Mucosa of descending colon (tissue), 3 donors: ENCODE results near the gene TMC8. TPM values are rescaled to one million over a fixed set of nuclear protein-coding genes. Genes with fewer than 3 reads are reported as not detected.

Experiments
- ATAC-seq: fragments of 200-7000 bp; cut with Tn5 transposase; one replicate; pipeline ENCODE4 v1.9.1; 2020; ENCODE audit warnings: mild to moderate bottlenecking, moderate library complexity
- DNase-seq, 3 donors: peaks; one replicate each; pipeline ENCODE4 v3.0.0-alpha.2; 2020
- H3K36me3 ChIP-seq: fragments of 200-600 bp; one replicate; pipeline ENCODE4 v1.8.0; 2021; ENCODE audit warnings: low read depth, mild to moderate bottlenecking
- H3K4me1 ChIP-seq: fragments of 200-600 bp; one replicate; pipeline ENCODE4 v1.8.0; 2021; ENCODE audit warnings: low read depth, mild to moderate bottlenecking
- H3K4me3 ChIP-seq: fragments of 200-600 bp; one replicate; pipeline ENCODE4 v1.8.0; 2021; ENCODE audit warnings: mild to moderate bottlenecking
- H3K9me3 ChIP-seq: fragments of 200-600 bp; one replicate; pipeline ENCODE4 v1.8.0; 2021; ENCODE audit warnings: mild to moderate bottlenecking
- CTCF ChIP-seq: fragments of 200-600 bp; IDR thresholded peaks from one replicate; pipeline ENCODE4 v1.8.0; 2022; ENCODE audit warnings: antibody characterized with exemption, mild to moderate bottlenecking
- intact Hi-C, 2 donors: fragments of 100-400 bp; cut with DNase I in 1 of 2; cut with micrococcal nuclease in 1 of 2; formaldehyde crosslinking; loops; one replicate each; pipeline versions ENCODE4 v1.11.0 to v1.11.1; 2022; cut with DNase I, micrococcal nuclease
- total RNA-seq, 3 donors: library from RNA; stranded (reverse); fragmentation: NEBNext Ultra II Directional in 2 of 3; extraction: Animal tissue kit (Norgen Biotek cat#: 25700) in 2 of 3; gene quantifications; one replicate each; pipeline versions ENCODE4 v1.2.1 to v1.2.4, GENCODE V29; 2021 to 2023
- donor health status: DM: no; HTN: no; CAD: no; lungs with moderate emphysema.
- donor health status: DM: no; HTN: no; CAD: no.
- donor health status: DM: no; HTN: yes; CAD: no.

Gene TMC8
- total RNA-seq, 3 donors from 2014 or later, result 6.0 to 11.4 (median 8.5) TPM

- TF ChIP-seq CTCF, result no peak
- no peaks in the 10 kb centered on the region for H3K36me3 ChIP-seq
- H3K4me3 ChIP-seq, result no peak overlapping the region
- H3K4me1 ChIP-seq, result peaks cover 6% of the 10 kb centered on the region
- intact Hi-C loops, result loop anchor here in 1 of 2 donors (5.0 kb wide), 1 partner anchor 76 kb away; the partner anchor contains the start of genes AFMID and TK1
- no peaks in the 10 kb centered on the region for H3K9me3 ChIP-seq
- ATAC-seq (no peak), DNase-seq (peak in 1 of 3 donors; percentile 46)
Measured at GRCh38 chr17:78111016-78111726, 19.4 kb upstream of the TMC8 start.

- Histone ChIP-seq H3K4me1 (peaks cover 6% of the 10 kb centered on the region), H3K36me3 (no peaks in the 10 kb centered on the region), H3K4me3 (no peak overlapping the region), H3K9me3 (no peaks in the 10 kb centered on the region)
- intact Hi-C loops, result loop anchor here in 1 of 2 donors (5.0 kb wide), 1 partner anchor 75 kb away; the partner anchor contains the start of genes AFMID and TK1
- DNase-seq (peak in 1 of 3 donors; percentile 56), ATAC-seq (peak; percentile 8)
- TF ChIP-seq CTCF, result no peak
Measured at GRCh38 chr17:78111727-78112517, 18.6 kb upstream of the TMC8 start.

- DNase-seq (peak; percentile 87 to 90 (median 88)), ATAC-seq (peak; percentile 91)
- H3K36me3 ChIP-seq, result no peaks in the 10 kb centered on the region
- TF ChIP-seq CTCF, result peak; percentile 99
- peaks cover 8% of the 10 kb centered on the region for H3K4me1 ChIP-seq
- intact Hi-C loops, result loop anchor here in 1 of 2 donors (5.0 kb wide), 1 partner anchor 75 kb away; the partner anchor contains the start of genes AFMID and TK1
- no peaks in the 10 kb centered on the region for H3K9me3 ChIP-seq
- no peak overlapping the region for H3K4me3 ChIP-seq
Measured at GRCh38 chr17:78112518-78113471, 17.8 kb upstream of the TMC8 start.

- intact Hi-C loops, result loop anchor here in 1 of 2 donors (5.0 kb wide), 1 partner anchor 73 kb away; the partner anchor contains the start of genes AFMID and TK1
- no peak for DNase-seq
- TF ChIP-seq CTCF, result no peak
- Histone ChIP-seq H3K4me3 (no peak overlapping the region), H3K9me3 (no peaks in the 10 kb centered on the region), H3K36me3 (no peaks in the 10 kb centered on the region), H3K4me1 (peaks cover 11% of the 10 kb centered on the region)
- ATAC-seq, result no peak
Measured at GRCh38 chr17:78113804-78114785, 16.5 kb upstream of the TMC8 start.
